ENCODE measurements around the gene LTO1.
A peak's percentile ranks its signal among the peaks of the same experiment; 100 is the strongest.

DNA sequence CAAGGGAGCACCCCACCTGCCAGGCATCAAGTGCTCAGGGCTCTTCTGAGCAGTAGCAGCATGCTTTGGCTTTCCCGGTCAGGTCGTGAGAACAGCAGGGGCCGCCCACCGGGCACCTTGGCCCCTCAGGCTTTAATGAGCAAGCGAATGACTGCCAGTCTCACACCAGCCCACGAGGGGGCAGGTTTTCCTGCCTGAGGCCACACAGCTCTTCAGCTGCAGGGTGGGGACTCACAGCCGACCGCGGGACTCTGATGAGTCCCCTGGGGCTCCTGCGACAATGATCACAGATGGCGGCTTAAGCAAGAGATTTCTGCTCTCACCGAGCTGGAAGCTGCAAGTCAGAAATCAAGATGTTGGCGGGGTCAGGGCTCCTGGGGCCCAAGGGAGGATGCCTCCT lies 43.0 kb upstream of the LTO1 start:
- TF ChIP-seq POLR2A (IDR thresholded peaks at IDR 0.05; ENCODE audit: extremely low read depth, insufficient read length) (no peak), MYC (IDR thresholded peaks at IDR 0.05; ENCODE audit: low read depth, low read length) (no peak), MAX (IDR thresholded peaks at IDR 0.05; ENCODE audit: low read depth, low read length) (peak; percentile 22; the same call in 1 of the 2 replicates)
- TF ChIP-seq, protein P1, sequence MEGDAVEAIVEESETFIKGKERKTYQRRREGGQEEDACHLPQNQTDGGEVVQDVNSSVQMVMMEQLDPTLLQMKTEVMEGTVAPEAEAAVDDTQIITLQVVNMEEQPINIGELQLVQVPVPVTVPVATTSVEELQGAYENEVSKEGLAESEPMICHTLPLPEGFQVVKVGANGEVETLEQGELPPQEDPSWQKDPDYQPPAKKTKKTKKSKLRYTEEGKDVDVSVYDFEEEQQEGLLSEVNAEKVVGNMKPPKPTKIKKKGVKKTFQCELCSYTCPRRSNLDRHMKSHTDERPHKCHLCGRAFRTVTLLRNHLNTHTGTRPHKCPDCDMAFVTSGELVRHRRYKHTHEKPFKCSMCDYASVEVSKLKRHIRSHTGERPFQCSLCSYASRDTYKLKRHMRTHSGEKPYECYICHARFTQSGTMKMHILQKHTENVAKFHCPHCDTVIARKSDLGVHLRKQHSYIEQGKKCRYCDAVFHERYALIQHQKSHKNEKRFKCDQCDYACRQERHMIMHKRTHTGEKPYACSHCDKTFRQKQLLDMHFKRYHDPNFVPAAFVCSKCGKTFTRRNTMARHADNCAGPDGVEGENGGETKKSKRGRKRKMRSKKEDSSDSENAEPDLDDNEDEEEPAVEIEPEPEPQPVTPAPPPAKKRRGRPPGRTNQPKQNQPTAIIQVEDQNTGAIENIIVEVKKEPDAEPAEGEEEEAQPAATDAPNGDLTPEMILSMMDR (IDR thresholded peaks at IDR 0.05; ENCODE audit: low read depth, low read length): peak; percentile 89
